Fibroblast of villous mesenchyme (primary cell): ENCODE results near the gene ZNF746. TPM values are rescaled to one million over a fixed set of nuclear protein-coding genes. Genes with fewer than 3 reads are reported as not detected.
"Not testable (repeated sequence)": the region's sequence is repeated elsewhere in the genome, so short reads cannot be mapped to it uniquely, and the experiment has no call there.

Experiments
- DNase-seq: peaks from one replicate; pipeline ENCODE4 v3.0.0-alpha.2; 2010; ENCODE audit warnings: low read depth
- H3K4me3 ChIP-seq: 2 replicates; pipeline ENCODE4 v1.5.1; 2011; ENCODE audit warnings: low read depth, mild to moderate bottlenecking, low read length
- CTCF ChIP-seq: IDR thresholded peaks from 2 replicates; pipeline ENCODE4 v1.5.1; 2012; ENCODE audit warnings: low read depth, mild to moderate bottlenecking, low read length; ENCODE audit not compliant: insufficient read depth
- total RNA-seq: library from RNA; depleted of rRNA; stranded (reverse); fragments of >200 nt; gene quantifications from 2 replicates; pipeline ENCODE4 v1.2.3, GENCODE V29; 2012

Gene ZNF746
- total RNA-seq, 1 donor = 24.2 TPM

- no peak overlapping the region for H3K4me3 ChIP-seq
- TF ChIP-seq CTCF = no peak
- DNase-seq = no peak
These were observed 3.3 kb upstream of the ZNF746 start for GRCh38 chr7:149500910-149501309.

GRCh38 chr7:149500201-149500600 lies 2.6 kb upstream of the ZNF746 start:
- no peak for TF ChIP-seq CTCF
- no peak for DNase-seq
- H3K4me3 ChIP-seq = no peak overlapping the region

DNA sequence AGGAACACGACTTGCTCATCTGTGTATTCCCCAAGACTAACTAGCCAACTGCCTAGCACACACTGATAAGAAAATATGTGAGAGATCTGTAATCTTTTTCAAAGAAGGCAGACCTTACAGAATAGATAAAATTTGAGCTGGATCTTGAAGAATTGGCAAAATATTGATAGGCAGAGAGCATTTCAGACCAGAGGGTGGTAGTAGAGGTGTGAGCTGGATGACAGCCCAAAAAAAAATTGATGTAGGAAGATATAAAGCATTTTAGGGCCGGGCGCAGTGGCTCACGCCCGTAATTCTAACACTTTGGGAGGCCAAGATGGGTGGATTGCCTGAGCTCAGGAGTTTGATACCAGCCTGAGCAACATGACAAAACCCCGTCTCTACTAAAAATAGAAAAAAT lies 1.2 kb upstream of the ZNF746 start:
- no peak for DNase-seq
- no peak for TF ChIP-seq CTCF

GRCh38 chr7:149496642-149497391 lies 792 bp downstream of the ZNF746 start:
- H3K4me3 ChIP-seq = peak overlapping the region; percentile 80
- TF ChIP-seq CTCF = no peak
- DNase-seq = peak; percentile 35

More for the DNA sequence above, 1.2 kb upstream of the ZNF746 start:
- no peak overlapping the region for H3K4me3 ChIP-seq

DNA sequence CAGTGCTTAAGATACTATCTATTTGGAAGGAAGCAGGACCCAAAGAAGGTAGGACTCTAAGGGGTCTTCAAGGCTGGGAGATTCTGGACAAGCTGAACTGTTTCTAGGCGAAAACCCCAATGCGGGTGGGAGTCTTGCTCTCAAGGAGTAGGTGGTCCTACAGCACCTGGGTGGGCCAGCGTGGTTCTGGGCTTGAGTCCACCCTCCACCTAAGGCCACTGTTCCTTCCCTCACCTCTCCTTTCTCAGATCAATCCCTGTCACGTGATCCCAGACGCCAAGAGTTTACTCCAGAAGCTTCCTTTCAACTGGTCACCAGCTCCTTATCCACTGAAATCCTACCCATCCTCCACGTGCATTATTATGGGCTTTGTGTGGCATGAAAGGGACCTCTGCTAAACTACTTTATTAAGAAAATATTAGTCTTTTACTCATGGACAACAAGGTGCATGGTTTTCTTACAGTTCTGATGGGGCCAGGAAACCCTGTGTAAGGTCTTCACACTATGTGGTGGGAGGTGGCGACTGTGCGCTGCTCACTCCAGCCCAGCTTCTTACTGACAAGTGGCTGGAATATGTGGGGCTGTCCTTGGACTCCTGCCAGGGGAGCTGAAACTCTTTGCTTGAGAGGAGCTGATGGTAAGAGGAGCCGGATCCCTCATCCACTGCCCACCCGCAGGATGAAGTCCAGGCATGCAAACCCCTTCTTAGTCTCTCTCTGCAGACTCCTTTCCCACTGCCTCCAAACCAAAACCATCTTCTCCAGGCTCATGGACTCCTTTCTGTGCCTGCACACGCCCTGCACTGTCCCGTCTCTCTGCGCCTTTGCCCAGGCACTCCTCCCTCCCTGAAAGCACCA lies 1.6 kb downstream of the ZNF746 start:
- DNase-seq = peak; percentile 84
- H3K4me3 ChIP-seq = peak overlapping the region; percentile 80
- no peak for TF ChIP-seq CTCF

DNA sequence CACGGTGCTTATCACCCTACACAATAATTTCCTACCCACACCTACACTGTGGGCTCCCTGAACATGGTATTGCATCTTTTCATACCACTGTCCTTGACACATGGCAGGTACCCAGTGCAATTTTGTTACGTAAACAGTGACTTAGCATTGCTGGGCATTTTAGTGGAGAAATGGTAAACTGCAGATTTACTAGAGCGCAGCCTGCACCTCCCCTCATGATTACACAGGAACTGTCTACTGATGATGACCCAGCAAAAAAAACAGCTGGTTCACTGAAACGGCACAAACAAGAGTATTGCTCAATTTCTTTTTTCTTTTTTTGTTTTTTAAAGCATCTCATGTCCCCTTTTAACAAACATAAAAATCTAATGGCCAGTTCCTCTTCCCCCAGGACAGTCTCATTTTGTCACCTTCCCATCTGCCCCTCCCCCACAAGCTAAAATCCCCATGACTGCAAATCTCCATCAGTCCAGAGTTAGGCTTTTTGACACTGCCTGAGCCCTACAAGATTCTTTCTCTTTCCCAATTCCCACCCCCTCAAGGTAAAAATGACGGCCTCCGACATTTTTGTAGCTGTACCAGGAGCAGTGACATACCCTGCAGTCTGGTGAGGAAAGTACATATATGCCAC lies 2.8 kb downstream of the ZNF746 start:
- TF ChIP-seq CTCF = no peak
- H3K4me3 ChIP-seq = no peak overlapping the region
- DNase-seq = peak; percentile 86

DNA sequence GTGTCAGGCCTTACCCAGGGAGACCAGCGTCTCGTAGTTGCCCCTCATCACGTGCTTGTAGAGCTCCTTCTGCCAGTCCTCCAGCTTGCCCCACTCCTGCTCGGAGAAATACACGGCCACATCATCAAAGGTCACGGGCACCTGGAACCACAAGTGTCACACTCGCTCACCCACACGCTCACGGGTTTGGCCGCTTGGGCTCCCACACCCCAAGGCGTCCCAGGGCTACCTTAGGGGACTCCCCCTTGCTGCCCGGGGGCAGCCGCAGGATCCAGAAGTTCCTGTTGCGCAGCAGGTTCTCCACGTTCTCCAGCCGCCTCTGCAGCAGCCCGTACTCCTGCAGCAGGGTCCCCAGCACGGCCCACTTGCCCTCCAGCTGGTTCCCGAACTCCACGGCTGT lies 3.6 kb downstream of the ZNF746 start:
- H3K4me3 ChIP-seq, DNase-seq: not testable (repeated sequence)
